ENCODE measurements around the gene SNX13. TPM values are rescaled to one million over a fixed set of nuclear protein-coding genes. Genes with fewer than 3 reads are reported as not detected.

The SNX13 gene
- polyA plus RNA-seq, 4 donors = 39.2 to 51.3 (median 43.8) TPM

GRCh38 chr7:17948526-17949238 lies 8.4 kb upstream of the SNX13 start:
- no peak for DNase-seq (ENCODE audit: low read depth in 4 of 4, low spot score in 2 of 4)

- no peak for DNase-seq (ENCODE audit: low read depth in 4 of 4, low spot score in 2 of 4)
Measured at GRCh38 chr7:17947620-17948019, 7.3 kb upstream of the SNX13 start.

GRCh38 chr7:17946591-17946990 lies 6.3 kb upstream of the SNX13 start:
- DNase-seq (ENCODE audit: low read depth in 4 of 4, low spot score in 2 of 4) = no peak

- no peak for DNase-seq (ENCODE audit: low read depth in 4 of 4, low spot score in 2 of 4)
Measured at GRCh38 chr7:17944720-17945119, 4.4 kb upstream of the SNX13 start.

- DNase-seq (ENCODE audit: low read depth in 4 of 4, low spot score in 2 of 4) = no peak
Measured at GRCh38 chr7:17943006-17943405, 2.7 kb upstream of the SNX13 start.

- no peak for DNase-seq (ENCODE audit: low read depth in 4 of 4, low spot score in 2 of 4)
Measured at GRCh38 chr7:17942231-17942630, 1.9 kb upstream of the SNX13 start.

GRCh38 chr7:17940951-17941431 lies 697 bp upstream of the SNX13 start:
- DNase-seq (ENCODE audit: low read depth in 4 of 4, low spot score in 2 of 4) = peak in 3 of 4 donors; percentile 24 to 65 (median 28)

- peak; percentile 21 to 67 (median 47) for DNase-seq (ENCODE audit: low read depth in 4 of 4, low spot score in 2 of 4)
Measured at GRCh38 chr7:17939606-17940301, 540 bp downstream of the SNX13 start.

- DNase-seq (ENCODE audit: low read depth in 4 of 4, low spot score in 2 of 4) = peak in 3 of 4 donors; percentile 9 to 29 (median 10)
Measured at GRCh38 chr7:17939211-17939605, 1.1 kb downstream of the SNX13 start.

- DNase-seq (ENCODE audit: low read depth in 4 of 4, low spot score in 2 of 4) = no peak
Measured at GRCh38 chr7:17937506-17938120, 2.7 kb downstream of the SNX13 start.

GRCh38 chr7:17936321-17936720 lies 4.0 kb downstream of the SNX13 start:
- DNase-seq (ENCODE audit: low read depth in 4 of 4, low spot score in 2 of 4) = no peak

GRCh38 chr7:17934612-17935240 lies 5.6 kb downstream of the SNX13 start:
- DNase-seq (ENCODE audit: low read depth in 4 of 4, low spot score in 2 of 4) = no peak

GRCh38 chr7:17934094-17934493 lies 6.2 kb downstream of the SNX13 start:
- no peak for DNase-seq (ENCODE audit: low read depth in 4 of 4, low spot score in 2 of 4)

- no peak for DNase-seq (ENCODE audit: low read depth in 4 of 4, low spot score in 2 of 4)
Measured at GRCh38 chr7:17932770-17933169, 7.5 kb downstream of the SNX13 start.

- no peak for DNase-seq (ENCODE audit: low read depth in 4 of 4, low spot score in 2 of 4)
Measured at GRCh38 chr7:17931069-17931468, 9.2 kb downstream of the SNX13 start.

GRCh38 chr7:17930546-17930945 lies 9.7 kb downstream of the SNX13 start:
- DNase-seq (ENCODE audit: low read depth in 4 of 4, low spot score in 2 of 4) = no peak

- DNase-seq (ENCODE audit: low read depth in 4 of 4, low spot score in 2 of 4) = no peak
Measured at GRCh38 chr7:17929647-17930395, 10.5 kb downstream of the SNX13 start.

GRCh38 chr7:17928055-17928454 lies 12.2 kb downstream of the SNX13 start:
- DNase-seq (ENCODE audit: low read depth in 4 of 4, low spot score in 2 of 4) = no peak

GRCh38 chr7:17921857-17922416 lies 18.4 kb downstream of the SNX13 start:
- no peak for DNase-seq (ENCODE audit: low read depth in 4 of 4, low spot score in 2 of 4)

GRCh38 chr7:17917842-17918241 lies 22.5 kb downstream of the SNX13 start:
- no peak for DNase-seq (ENCODE audit: low read depth in 4 of 4, low spot score in 2 of 4)

Data from left renal cortex interstitium (tissue), 4 donors.